HepG2 (cell line): ENCODE results near the gene UROD. TPM values are rescaled to one million over a fixed set of nuclear protein-coding genes. Genes with fewer than 3 reads are reported as not detected.
A peak's percentile ranks its signal among the peaks of the same experiment; 100 is the strongest.

Experiments used
- EED ChIP-seq: sonication (generic); formaldehyde crosslinking; IDR thresholded peaks from 2 replicates; pipeline ENCODE4 v1.5.0; 2020; ENCODE audit warnings: mild to moderate bottlenecking, missing genetic modification reagents
- EP300 ChIP-seq, 3 experiments: sonication (generic) in 1 of 3; formaldehyde crosslinking in 1 of 3; IDR thresholded peaks; 2 replicates each; pipeline versions ENCODE4 v1.5.1 to v1.6.1; 2011 to 2020; ENCODE audit warnings: low read depth in 2 of 3, low read length in 2 of 3, borderline replicate concordance in 1 of 3, improper control_type of control experiment in 1 of 3, mild to moderate bottlenecking in 1 of 3, missing genetic modification reagents in 1 of 3, moderate library complexity in 1 of 3
- HOXA3 ChIP-seq: sonication (generic); formaldehyde crosslinking; IDR thresholded peaks from 2 replicates; pipeline ENCODE4 v1.5.0; 2020; ENCODE audit warnings: missing genetic modification reagents
- KAT2B ChIP-seq: fragments of 150-350 bp; IDR thresholded peaks from 2 replicates; pipeline ENCODE4 v1.6.1; 2014; ENCODE audit warnings: low read depth, low read length, borderline replicate concordance
- KLF11 ChIP-seq: IDR thresholded peaks from 2 replicates; pipeline ENCODE4 v1.6.1; 2016; ENCODE audit warnings: missing compliant biosample characterization
- MYC ChIP-seq: sonication (generic); formaldehyde crosslinking; IDR thresholded peaks from 2 replicates; pipeline ENCODE4 v1.9.0; 2021; ENCODE audit warnings: missing genetic modification reagents, borderline replicate concordance
- NFE2 ChIP-seq: sonication (generic); formaldehyde crosslinking; IDR thresholded peaks from 2 replicates; pipeline ENCODE4 v1.4.0; 2020; ENCODE audit warnings: missing genetic modification reagents
- PAX8 ChIP-seq: sonication (generic); formaldehyde crosslinking; IDR thresholded peaks from 2 replicates; pipeline ENCODE4 v1.8.0; 2022; ENCODE audit warnings: mild to moderate bottlenecking, missing genetic modification reagents, borderline replicate concordance
- POLR2A ChIP-seq, 2 experiments: IDR thresholded peaks; 2 replicates each; pipeline ENCODE4 v1.6.1; 2011; ENCODE audit warnings: low read depth in 2 of 2, low read length in 2 of 2, mild to moderate bottlenecking in 1 of 2, moderate library complexity in 1 of 2; ENCODE audit not compliant: insufficient read depth in 1 of 2
- PPARG ChIP-seq: conservative IDR thresholded peaks from 2 replicates; pipeline ENCODE4 v1.6.1; 2016; ENCODE audit warnings: missing biosample characterization, missing genetic modification reagents
- REPIN1 ChIP-seq: sonication (generic); formaldehyde crosslinking; IDR thresholded peaks from 2 replicates; pipeline ENCODE4 v1.8.0; 2022; ENCODE audit warnings: missing genetic modification reagents, low read depth, mild to moderate bottlenecking, borderline replicate concordance
- SALL1 ChIP-seq: sonication (generic); formaldehyde crosslinking; IDR thresholded peaks from 2 replicates; pipeline ENCODE4 v1.8.0; 2022; ENCODE audit warnings: mild to moderate bottlenecking, missing genetic modification reagents
- SMAD9 ChIP-seq: sonication (generic); formaldehyde crosslinking; IDR thresholded peaks from 2 replicates; pipeline ENCODE4 v1.5.1; 2020; ENCODE audit warnings: mild to moderate bottlenecking, missing genetic modification reagents
- U2AF2 ChIP-seq: fragments of 200-400 bp; formaldehyde crosslinking; IDR thresholded peaks from 2 replicates; pipeline ENCODE4 v1.6.1; 2017; ENCODE audit warnings: low read depth, mild to moderate bottlenecking, low read length
- ZNF430 ChIP-seq: sonication (generic); formaldehyde crosslinking; IDR thresholded peaks from 2 replicates; pipeline ENCODE4 v1.9.0; 2021; ENCODE audit warnings: mild to moderate bottlenecking, missing genetic modification reagents
- ZNF44 ChIP-seq: sonication (generic); formaldehyde crosslinking; IDR thresholded peaks from 2 replicates; pipeline ENCODE4 v1.5.1; 2020; ENCODE audit warnings: mild to moderate bottlenecking, missing genetic modification reagents
- ZNF775 ChIP-seq: sonication (generic); formaldehyde crosslinking; IDR thresholded peaks from 2 replicates; pipeline ENCODE4 v1.4.0; 2020; ENCODE audit warnings: missing genetic modification reagents, mild to moderate bottlenecking, moderate library complexity, borderline replicate concordance
- ZNF792 ChIP-seq: IDR thresholded peaks from 2 replicates; pipeline ENCODE4 v1.6.1; 2016
- ZSCAN31 ChIP-seq: sonication (generic); formaldehyde crosslinking; IDR thresholded peaks from 2 replicates; pipeline ENCODE4 v1.5.0; 2020; ENCODE audit warnings: low read depth, mild to moderate bottlenecking, missing genetic modification reagents
- polyA plus RNA-seq, 8 experiments: library from polyadenylated mRNA; depleted of rRNA in 3 of 8; stranded (reverse) in 7 of 8; unstranded in 1 of 8; fragments of >200 nt; fragmentation: Illumina TruSeq in 4 of 8; extraction: Trizol in 4 of 8; gene quantifications; 2 replicates each; pipeline versions ENCODE4 v1.2.1 to v1.2.3, GENCODE V29; 2011 to 2016; ENCODE audit warnings: low read depth in 4 of 8, missing spikeins in 1 of 8, mixed read lengths in 1 of 8; ENCODE audit not compliant: insufficient read depth in 1 of 8
- total RNA-seq, 5 experiments: library from RNA; depleted of rRNA; stranded (reverse); fragments of >200 nt; fragmentation: Illumina TruSeq; extraction: Trizol; gene quantifications; 2 replicates each; pipeline ENCODE4 v1.2.3, GENCODE V29; 2016; ENCODE audit warnings: low read depth in 1 of 5
- TF ChIP-seq, protein P1 (sequence below): sonication (generic); formaldehyde crosslinking; IDR thresholded peaks from 2 replicates; pipeline ENCODE4 v1.8.1; 2023; ENCODE audit warnings: mild to moderate bottlenecking, missing genetic modification reagents, borderline replicate concordance
- TF ChIP-seq, protein P2 (sequence below): sonication (generic); formaldehyde crosslinking; IDR thresholded peaks from 2 replicates; pipeline ENCODE4 v1.5.0; 2020; ENCODE audit warnings: missing genetic modification reagents
- TF ChIP-seq, protein P3 (sequence below): sonication (generic); formaldehyde crosslinking; IDR thresholded peaks from 2 replicates; pipeline ENCODE4 v1.4.0; 2020; ENCODE audit warnings: low read depth, mild to moderate bottlenecking, missing genetic modification reagents
- TF ChIP-seq, protein P4 (sequence below), 2 experiments: sonication (generic) in 1 of 2; formaldehyde crosslinking in 1 of 2; IDR thresholded peaks; 2 replicates each; pipeline versions ENCODE4 v1.4.0 to v1.6.1; 2018 to 2020; ENCODE audit warnings: missing genetic modification reagents in 2 of 2, borderline replicate concordance in 1 of 2, low read depth in 1 of 2, mild to moderate bottlenecking in 1 of 2, missing biosample characterization in 1 of 2
- TF ChIP-seq, protein P5 (sequence below): IDR thresholded peaks from 2 replicates; pipeline ENCODE4 v1.6.1; 2016

The UROD gene
- total and polyA plus RNA-seq, 2 of the 13 experiments (the other 11 are each of a cell fraction or from before 2014, with no cell fraction given), result 162 to 171 TPM

DNA sequence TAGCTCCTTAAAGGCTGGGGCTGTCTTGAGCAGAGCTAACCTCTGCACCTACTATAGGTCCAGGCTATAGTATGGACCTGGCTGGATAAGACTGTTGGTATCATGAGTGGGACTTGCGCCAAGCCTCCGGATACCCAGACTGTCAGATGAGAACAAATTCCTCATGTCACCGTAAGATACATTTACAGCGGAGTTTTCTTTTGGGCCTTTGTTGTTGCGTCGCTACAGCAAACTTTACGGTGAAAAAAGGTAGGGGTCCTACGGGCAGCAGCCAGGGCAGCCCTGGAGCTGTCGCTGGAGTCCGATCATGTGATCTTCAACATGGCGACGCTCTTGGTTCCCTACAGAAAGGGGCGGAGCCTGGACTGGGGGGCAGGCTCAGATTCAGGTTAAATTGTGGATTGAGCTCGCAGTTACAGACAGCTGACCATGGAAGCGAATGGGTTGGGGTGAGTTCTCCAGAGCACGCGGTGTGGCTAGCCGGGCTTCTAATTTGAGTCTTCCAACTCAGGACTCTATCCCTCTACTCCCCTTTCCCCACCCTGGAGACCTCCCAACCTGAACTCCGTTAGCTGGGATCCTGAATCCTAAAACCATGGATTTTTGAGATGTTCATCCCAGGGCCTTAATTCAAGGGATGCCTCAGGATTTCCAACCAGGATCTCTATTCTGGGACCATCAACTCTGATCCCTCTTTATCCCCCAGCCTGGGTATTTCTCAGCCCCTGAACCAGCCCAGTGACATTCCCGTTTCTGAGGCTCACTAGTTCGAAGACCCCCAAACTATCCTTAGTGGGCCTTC is at the start of gene UROD (continued):
- 0 out of 2 replicates have a peak, but pooled peaks have one; percentile 64 for TF ChIP-seq ZSCAN31 (CRISPR knock-in tag)
- 0 out of 4 replicates have a peak, but pooled peaks of 1 of the 2 experiments have one; percentile 12 for TF ChIP-seq EP300 (IDR thresholded peaks at IDR 0.05; ENCODE audit: low read depth in 2 of 2, low read length in 2 of 2)
- TF ChIP-seq EP300 (CRISPR knock-in tag; IDR thresholded peaks at IDR 0.05; ENCODE audit: borderline replicate concordance), result no peak
- TF ChIP-seq REPIN1 (CRISPR knock-in tag), result peak; percentile 50; the same call in 1 of the 2 replicates
- TF ChIP-seq SALL1 (CRISPR knock-in tag), result peak; percentile 73
- TF ChIP-seq ZNF44 (CRISPR knock-in tag), result no peak
- peak; percentile 32; the same call in 1 of the 2 replicates for TF ChIP-seq PAX8 (CRISPR knock-in tag)
- no peak for TF ChIP-seq U2AF2
- no peak; the same call in 1 of the 2 replicates for TF ChIP-seq PPARG
- no peak for TF ChIP-seq KLF11
- no peak for TF ChIP-seq EED (CRISPR knock-in tag)
- TF ChIP-seq ZNF430, result no peak
- TF ChIP-seq SMAD9 (CRISPR knock-in tag), result 0 out of 2 replicates have a peak, but pooled peaks have one; percentile 60
- TF ChIP-seq, protein P1, sequence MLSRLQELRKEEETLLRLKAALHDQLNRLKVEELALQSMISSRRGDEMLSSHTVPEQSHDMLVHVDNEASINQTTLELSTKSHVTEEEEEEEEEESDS (CRISPR knock-in tag), result no peak
- no peak for TF ChIP-seq KAT2B
- no peak for TF ChIP-seq NFE2
- TF ChIP-seq MYC (CRISPR knock-in tag), result peak; percentile 44; the same call in 1 of the 2 replicates
- TF ChIP-seq ZNF792 (CRISPR knock-in tag), result 0 out of 2 replicates have a peak, but pooled peaks have one; percentile 25
- TF ChIP-seq, protein P2, sequence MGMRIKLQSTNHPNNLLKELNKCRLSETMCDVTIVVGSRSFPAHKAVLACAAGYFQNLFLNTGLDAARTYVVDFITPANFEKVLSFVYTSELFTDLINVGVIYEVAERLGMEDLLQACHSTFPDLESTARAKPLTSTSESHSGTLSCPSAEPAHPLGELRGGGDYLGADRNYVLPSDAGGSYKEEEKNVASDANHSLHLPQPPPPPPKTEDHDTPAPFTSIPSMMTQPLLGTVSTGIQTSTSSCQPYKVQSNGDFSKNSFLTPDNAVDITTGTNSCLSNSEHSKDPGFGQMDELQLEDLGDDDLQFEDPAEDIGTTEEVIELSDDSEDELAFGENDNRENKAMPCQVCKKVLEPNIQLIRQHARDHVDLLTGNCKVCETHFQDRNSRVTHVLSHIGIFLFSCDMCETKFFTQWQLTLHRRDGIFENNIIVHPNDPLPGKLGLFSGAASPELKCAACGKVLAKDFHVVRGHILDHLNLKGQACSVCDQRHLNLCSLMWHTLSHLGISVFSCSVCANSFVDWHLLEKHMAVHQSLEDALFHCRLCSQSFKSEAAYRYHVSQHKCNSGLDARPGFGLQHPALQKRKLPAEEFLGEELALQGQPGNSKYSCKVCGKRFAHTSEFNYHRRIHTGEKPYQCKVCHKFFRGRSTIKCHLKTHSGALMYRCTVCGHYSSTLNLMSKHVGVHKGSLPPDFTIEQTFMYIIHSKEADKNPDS (CRISPR knock-in tag), result no peak
- TF ChIP-seq HOXA3, result peak; percentile 94
- no peak for TF ChIP-seq ZNF775 (CRISPR knock-in tag)
- TF ChIP-seq, protein P3, sequence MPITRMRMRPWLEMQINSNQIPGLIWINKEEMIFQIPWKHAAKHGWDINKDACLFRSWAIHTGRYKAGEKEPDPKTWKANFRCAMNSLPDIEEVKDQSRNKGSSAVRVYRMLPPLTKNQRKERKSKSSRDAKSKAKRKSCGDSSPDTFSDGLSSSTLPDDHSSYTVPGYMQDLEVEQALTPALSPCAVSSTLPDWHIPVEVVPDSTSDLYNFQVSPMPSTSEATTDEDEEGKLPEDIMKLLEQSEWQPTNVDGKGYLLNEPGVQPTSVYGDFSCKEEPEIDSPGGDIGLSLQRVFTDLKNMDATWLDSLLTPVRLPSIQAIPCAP (CRISPR knock-in tag), result no peak
- peak; percentile 91 to 96 for TF ChIP-seq POLR2A (IDR thresholded peaks at IDR 0.05; ENCODE audit: insufficient read depth in 1 of 2, low read depth in 2 of 2, low read length in 2 of 2)
- TF ChIP-seq, protein P4, sequence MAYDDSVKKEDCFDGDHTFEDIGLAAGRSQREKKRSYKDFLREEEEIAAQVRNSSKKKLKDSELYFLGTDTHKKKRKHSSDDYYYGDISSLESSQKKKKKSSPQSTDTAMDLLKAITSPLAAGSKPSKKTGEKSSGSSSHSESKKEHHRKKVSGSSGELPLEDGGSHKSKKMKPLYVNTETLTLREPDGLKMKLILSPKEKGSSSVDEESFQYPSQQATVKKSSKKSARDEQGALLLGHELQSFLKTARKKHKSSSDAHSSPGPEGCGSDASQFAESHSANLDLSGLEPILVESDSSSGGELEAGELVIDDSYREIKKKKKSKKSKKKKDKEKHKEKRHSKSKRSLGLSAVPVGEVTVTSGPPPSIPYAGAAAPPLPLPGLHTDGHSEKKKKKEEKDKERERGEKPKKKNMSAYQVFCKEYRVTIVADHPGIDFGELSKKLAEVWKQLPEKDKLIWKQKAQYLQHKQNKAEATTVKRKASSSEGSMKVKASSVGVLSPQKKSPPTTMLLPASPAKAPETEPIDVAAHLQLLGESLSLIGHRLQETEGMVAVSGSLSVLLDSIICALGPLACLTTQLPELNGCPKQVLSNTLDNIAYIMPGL (CRISPR knock-in tag; IDR thresholded peaks at IDR 0.05; ENCODE audit: borderline replicate concordance in 1 of 2, low read depth in 1 of 2), result no peak
- TF ChIP-seq, protein P5, sequence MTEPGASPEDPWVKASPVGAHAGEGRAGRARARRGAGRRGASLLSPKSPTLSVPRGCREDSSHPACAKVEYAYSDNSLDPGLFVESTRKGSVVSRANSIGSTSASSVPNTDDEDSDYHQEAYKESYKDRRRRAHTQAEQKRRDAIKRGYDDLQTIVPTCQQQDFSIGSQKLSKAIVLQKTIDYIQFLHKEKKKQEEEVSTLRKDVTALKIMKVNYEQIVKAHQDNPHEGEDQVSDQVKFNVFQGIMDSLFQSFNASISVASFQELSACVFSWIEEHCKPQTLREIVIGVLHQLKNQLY (CRISPR knock-in tag), result 0 out of 2 replicates have a peak, but pooled peaks have one; percentile 41
